HUES64 (cell line): ENCODE results near the gene ADSS1.

ENCODE experiments used
- H3K27ac ChIP-seq: 2 replicates; pipeline ENCODE4 v1.7.0; 2013; ENCODE audit warnings: low read depth, low read length, inconsistent platforms
- H3K27me3 ChIP-seq: 2 replicates; pipeline ENCODE4 v1.6.1; 2013; ENCODE audit warnings: mild to moderate bottlenecking, low read length; ENCODE audit not compliant: insufficient read depth
- H3K36me3 ChIP-seq: 2 replicates; pipeline ENCODE4 v1.6.1; 2013; ENCODE audit warnings: mild to moderate bottlenecking, low read length; ENCODE audit not compliant: insufficient read depth
- H3K4me1 ChIP-seq: 2 replicates; pipeline ENCODE4 v1.6.1; 2013; ENCODE audit warnings: mild to moderate bottlenecking, low read length, moderate library complexity; ENCODE audit not compliant: insufficient read depth
- H3K4me3 ChIP-seq: 2 replicates; pipeline ENCODE4 v1.5.1; 2013; ENCODE audit warnings: mild to moderate bottlenecking, low read length, moderate library complexity
- H3K9ac ChIP-seq: 2 replicates; pipeline ENCODE4 v1.6.1; 2013; ENCODE audit warnings: mild to moderate bottlenecking, low read depth, low read length
- H3K9me3 ChIP-seq: 2 replicates; pipeline ENCODE4 v1.6.1; 2013; ENCODE audit warnings: low read depth, low read length; ENCODE audit not compliant: insufficient read depth
- WGBS: fragments of 150-250, 120-280 bp; methylation state at CpG from one replicate; pipeline ENCODE4 v1.1.7; 2013; ENCODE audit warnings: missing lambda C conversion rate; 5-methylcytosine and 5-hydroxymethylcytosine counted together

The ADSS1 gene

GRCh38 chr14:104712881-104713734 lies 10.9 kb upstream of the ADSS1 start:
- peaks cover 4% of the 10 kb centered on the region; the same call in 1 of the 2 replicates for H3K4me1 ChIP-seq
- WGBS: 93% methylated on average over 40 of the region's 40 CpGs
- H3K27ac ChIP-seq: no peak overlapping the region

GRCh38 chr14:104714066-104714465 lies 10.0 kb upstream of the ADSS1 start:
- WGBS: 95% methylated on average over 16 of the region's 16 CpGs
- Histone ChIP-seq H3K36me3 (peaks cover 38% of the 10 kb centered on the region), H3K27me3 (no peaks in the 10 kb centered on the region), H3K9ac (no peak overlapping the region), H3K27ac (no peak overlapping the region), H3K9me3 (no peaks in the 10 kb centered on the region), H3K4me1 (no peaks in the 10 kb centered on the region), H3K4me3 (no peak overlapping the region)

More at GRCh38 chr14:104712881-104713734, 10.9 kb upstream of the ADSS1 start:
- no peak overlapping the region; the same call in 1 of the 2 replicates for H3K9ac ChIP-seq
- H3K9me3 ChIP-seq: no peaks in the 10 kb centered on the region
- H3K36me3 ChIP-seq: peaks cover 36% of the 10 kb centered on the region
- no peak overlapping the region for H3K4me3 ChIP-seq
- H3K27me3 ChIP-seq: no peaks in the 10 kb centered on the region

- Histone ChIP-seq H3K27me3 (no peaks in the 10 kb centered on the region), H3K4me3 (no peak overlapping the region), H3K9me3 (no peaks in the 10 kb centered on the region), H3K36me3 (peaks cover 39% of the 10 kb centered on the region), H3K4me1 (no peaks in the 10 kb centered on the region), H3K27ac (no peak overlapping the region), H3K9ac (no peak overlapping the region)
- WGBS: 97% methylated on average over 31 of the region's 31 CpGs
Observed at GRCh38 chr14:104714681-104715080, 9.3 kb upstream of the ADSS1 start.

DNA sequence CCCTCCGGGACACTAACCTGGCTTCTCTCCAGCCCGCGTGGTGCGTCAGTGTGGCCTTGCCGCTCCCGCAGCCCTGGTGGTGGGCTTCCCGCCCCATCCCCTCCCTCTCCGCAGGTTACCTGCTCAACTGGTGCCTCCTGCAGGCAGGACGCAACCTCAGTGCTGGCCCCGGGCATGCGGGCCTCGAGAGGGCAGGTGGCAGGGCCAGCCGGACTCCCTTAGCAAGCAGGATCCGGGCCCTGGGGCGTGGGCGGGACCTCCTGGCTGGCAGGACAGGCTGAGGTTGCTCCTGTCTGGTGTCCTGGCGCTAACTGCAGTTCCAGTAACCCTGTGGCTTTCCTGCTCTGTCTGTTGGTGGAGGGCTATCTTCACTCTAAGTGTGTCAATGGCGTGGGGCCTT lies 8.6 kb upstream of the ADSS1 start:
- Histone ChIP-seq H3K4me1 (no peaks in the 10 kb centered on the region), H3K4me3 (no peak overlapping the region), H3K9me3 (no peaks in the 10 kb centered on the region), H3K27me3 (no peaks in the 10 kb centered on the region), H3K27ac (no peak overlapping the region), H3K36me3 (peaks cover 35% of the 10 kb centered on the region), H3K9ac (no peak overlapping the region)
- WGBS: 90% methylated on average over 18 of the region's 18 CpGs

DNA sequence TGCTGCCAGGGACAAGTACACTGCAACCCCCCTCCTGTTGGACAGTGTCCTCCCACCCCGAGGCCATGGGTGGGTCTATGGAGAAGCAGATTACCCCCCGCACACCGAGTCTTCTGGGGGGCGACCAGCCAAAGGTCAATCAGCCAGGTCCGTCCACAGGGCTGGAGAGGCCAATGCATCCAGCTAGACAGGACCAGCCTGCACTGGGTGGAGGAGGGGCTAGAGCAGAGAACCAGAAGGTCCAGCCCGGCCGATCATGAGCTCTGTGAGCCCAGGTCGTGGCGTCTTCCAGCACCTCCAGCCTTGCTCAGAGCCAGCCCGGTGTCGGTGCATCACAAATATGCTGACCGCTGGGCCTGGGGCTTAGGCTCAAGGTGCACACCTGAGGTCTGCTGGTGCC lies 8.2 kb upstream of the ADSS1 start:
- H3K4me3 ChIP-seq: no peak overlapping the region
- H3K9me3 ChIP-seq: no peaks in the 10 kb centered on the region
- no peak overlapping the region for H3K27ac ChIP-seq
- H3K9ac ChIP-seq: no peak overlapping the region
- H3K4me1 ChIP-seq: no peaks in the 10 kb centered on the region
- no peaks in the 10 kb centered on the region for H3K27me3 ChIP-seq
- peaks cover 31% of the 10 kb centered on the region for H3K36me3 ChIP-seq
- 94% methylated on average over 12 of the region's 12 CpGs for WGBS

DNA sequence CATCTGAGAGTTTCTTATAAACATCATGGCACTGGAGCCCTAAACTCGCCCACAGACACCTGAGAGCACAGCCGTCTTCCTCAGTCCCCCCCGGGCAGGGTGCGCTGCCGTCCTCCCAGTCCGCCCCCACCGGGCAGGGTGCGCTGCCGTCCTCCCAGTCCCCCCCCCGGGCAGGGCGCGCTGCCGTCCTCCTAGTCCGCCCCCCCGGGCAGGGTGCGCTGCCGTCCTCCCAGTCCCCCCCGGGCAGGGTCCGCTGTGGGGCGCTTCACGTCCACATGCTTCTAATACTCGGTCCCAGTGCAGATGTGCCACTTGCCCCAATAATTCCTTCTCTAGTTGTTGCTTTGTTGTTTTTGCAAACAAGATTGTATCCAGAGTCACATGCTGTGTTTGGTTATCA lies 6.9 kb upstream of the ADSS1 start:
- WGBS: 94% methylated on average over 18 of the region's 22 CpGs
- peaks cover 25% of the 10 kb centered on the region for H3K36me3 ChIP-seq
- no peak overlapping the region for H3K27ac ChIP-seq
- H3K4me3 ChIP-seq: no peak overlapping the region
- no peaks in the 10 kb centered on the region for H3K4me1 ChIP-seq
- H3K9me3 ChIP-seq: no peaks in the 10 kb centered on the region
- no peak overlapping the region for H3K9ac ChIP-seq
- H3K27me3 ChIP-seq: no peaks in the 10 kb centered on the region

- H3K9me3 ChIP-seq: no peaks in the 10 kb centered on the region
- no peak overlapping the region for H3K27ac ChIP-seq
- WGBS: 93% methylated on average over 20 of the region's 20 CpGs
- no peak overlapping the region for H3K4me3 ChIP-seq
- peaks cover 20% of the 10 kb centered on the region for H3K36me3 ChIP-seq
- H3K27me3 ChIP-seq: no peaks in the 10 kb centered on the region; the same call in 1 of the 2 replicates
- H3K4me1 ChIP-seq: no peaks in the 10 kb centered on the region
- no peak overlapping the region for H3K9ac ChIP-seq
Observed at GRCh38 chr14:104717646-104718045, 6.4 kb upstream of the ADSS1 start.

GRCh38 chr14:104718147-104718546 lies 5.9 kb upstream of the ADSS1 start:
- 88% methylated on average over 10 of the region's 10 CpGs for WGBS
- Histone ChIP-seq H3K9me3 (no peaks in the 10 kb centered on the region), H3K9ac (no peak overlapping the region), H3K27ac (no peak overlapping the region), H3K4me3 (no peak overlapping the region), H3K36me3 (peaks cover 20% of the 10 kb centered on the region), H3K4me1 (no peaks in the 10 kb centered on the region), H3K27me3 (no peaks in the 10 kb centered on the region; the same call in 1 of the 2 replicates)

DNA sequence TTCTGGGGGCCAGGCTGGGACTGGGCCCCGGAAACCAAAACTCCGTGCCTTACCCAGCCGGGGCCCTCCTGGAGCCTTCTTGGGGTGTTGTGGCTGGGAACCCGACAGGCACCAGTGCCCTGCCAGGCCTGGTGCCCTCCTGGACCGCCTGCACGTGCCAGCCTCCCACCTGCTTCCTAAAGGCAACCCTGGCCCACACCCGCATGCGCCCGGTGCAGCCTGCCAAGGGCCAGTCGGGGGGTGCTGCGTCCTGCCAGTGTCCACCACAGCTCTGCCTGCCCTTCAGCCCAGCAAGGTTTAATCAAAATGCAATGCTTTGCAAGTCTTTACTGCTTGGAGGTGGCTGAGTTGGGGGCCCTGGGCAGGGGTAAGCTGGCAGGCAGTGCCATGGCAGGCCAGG lies 5.2 kb upstream of the ADSS1 start:
- Histone ChIP-seq H3K9ac (no peak overlapping the region), H3K27ac (no peak overlapping the region), H3K4me3 (no peak overlapping the region), H3K9me3 (no peaks in the 10 kb centered on the region), H3K4me1 (no peaks in the 10 kb centered on the region), H3K27me3 (no peaks in the 10 kb centered on the region; the same call in 1 of the 2 replicates), H3K36me3 (peaks cover 16% of the 10 kb centered on the region)
- 96% methylated on average over 11 of the region's 11 CpGs for WGBS

- Histone ChIP-seq H3K36me3 (peaks cover 11% of the 10 kb centered on the region; the same call in 1 of the 2 replicates), H3K27ac (no peak overlapping the region)
Observed at GRCh38 chr14:104719343-104719742, 4.7 kb upstream of the ADSS1 start.

GRCh38 chr14:104721505-104722431 lies 2.3 kb upstream of the ADSS1 start:
- no peaks in the 10 kb centered on the region; the same call in 1 of the 2 replicates for H3K27me3 ChIP-seq
- H3K4me1 ChIP-seq: peaks cover 6% of the 10 kb centered on the region; the same call in 1 of the 2 replicates
- H3K27ac ChIP-seq: no peak overlapping the region
- no peak overlapping the region for H3K4me3 ChIP-seq
- 92% methylated on average over 18 of the region's 18 CpGs for WGBS
- no peaks in the 10 kb centered on the region for H3K9me3 ChIP-seq
- H3K36me3 ChIP-seq: peaks cover 3% of the 10 kb centered on the region; the same call in 1 of the 2 replicates
- H3K9ac ChIP-seq: no peak overlapping the region

More at GRCh38 chr14:104719343-104719742, 4.7 kb upstream of the ADSS1 start:
- H3K9me3 ChIP-seq: no peaks in the 10 kb centered on the region
- 94% methylated on average over 15 of the region's 15 CpGs for whole genome bisulfite sequencing
- H3K9ac ChIP-seq: no peak overlapping the region
- no peaks in the 10 kb centered on the region; the same call in 1 of the 2 replicates for H3K27me3 ChIP-seq
- no peaks in the 10 kb centered on the region for H3K4me1 ChIP-seq
- no peak overlapping the region for H3K4me3 ChIP-seq
